Daoy (cell line): ENCODE data around the gene PRSS53. TPM values are rescaled to one million over a fixed set of nuclear protein-coding genes. Genes with fewer than 3 reads are reported as not detected.
"Not testable (repeated sequence)": the region's sequence is repeated elsewhere in the genome, so short reads cannot be mapped to it uniquely, and the experiment has no call there.

Source experiments
- DNase-seq: peaks from one replicate; pipeline ENCODE4 v3.0.0-alpha.2; 2015; ENCODE audit warnings: low read depth
- total RNA-seq: library from RNA; depleted of rRNA; stranded (reverse); fragments of >200 nt; shearing (Covaris generic); gene quantifications from 2 replicates; pipeline ENCODE4 v1.2.3, GENCODE V29; 2014; rRNA removed

Gene PRSS53
- total RNA-seq: 0.39 and 1.2 TPM in 2 replicates

DNA sequence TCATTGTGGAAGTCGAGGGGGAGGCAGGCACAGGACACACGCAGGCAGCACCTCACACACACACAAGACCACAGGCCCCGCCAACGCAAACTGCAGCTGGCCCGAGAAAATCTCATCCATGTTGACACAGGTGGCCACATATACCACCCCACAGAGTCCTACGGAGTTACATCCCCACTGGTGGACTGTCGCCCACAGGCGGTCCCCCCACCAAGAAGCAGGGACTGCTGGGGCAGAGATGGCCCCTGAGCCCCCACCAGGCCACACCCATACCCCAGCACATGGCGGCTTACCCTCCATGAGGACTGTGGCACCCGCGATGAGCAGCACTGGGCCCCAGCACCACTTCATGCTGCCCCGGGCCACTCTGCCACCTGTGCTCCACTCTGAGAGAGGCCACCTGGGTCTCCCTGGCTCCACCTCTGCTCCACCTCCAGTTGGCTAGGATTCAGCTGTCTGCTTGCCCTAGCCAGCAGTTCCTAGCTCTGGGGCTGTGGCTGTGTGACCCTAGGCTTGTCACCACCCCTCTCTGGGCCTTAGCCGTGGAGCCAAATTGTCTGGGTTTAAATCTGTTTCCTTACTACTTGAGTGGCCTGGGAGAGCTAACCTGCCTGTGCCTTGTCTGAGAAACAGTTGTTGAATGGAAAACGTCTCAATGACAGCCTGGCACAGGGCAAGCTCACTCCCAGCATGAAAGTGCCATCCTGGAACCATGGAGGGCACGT lies at the start of gene PRSS53:
Gene PRSS53 (minus strand): TSS at position 485 of the 725 bp plus-strand sequence. CDS start 134 bp downstream, at position 351.
- DNase-seq: no peak

DNA sequence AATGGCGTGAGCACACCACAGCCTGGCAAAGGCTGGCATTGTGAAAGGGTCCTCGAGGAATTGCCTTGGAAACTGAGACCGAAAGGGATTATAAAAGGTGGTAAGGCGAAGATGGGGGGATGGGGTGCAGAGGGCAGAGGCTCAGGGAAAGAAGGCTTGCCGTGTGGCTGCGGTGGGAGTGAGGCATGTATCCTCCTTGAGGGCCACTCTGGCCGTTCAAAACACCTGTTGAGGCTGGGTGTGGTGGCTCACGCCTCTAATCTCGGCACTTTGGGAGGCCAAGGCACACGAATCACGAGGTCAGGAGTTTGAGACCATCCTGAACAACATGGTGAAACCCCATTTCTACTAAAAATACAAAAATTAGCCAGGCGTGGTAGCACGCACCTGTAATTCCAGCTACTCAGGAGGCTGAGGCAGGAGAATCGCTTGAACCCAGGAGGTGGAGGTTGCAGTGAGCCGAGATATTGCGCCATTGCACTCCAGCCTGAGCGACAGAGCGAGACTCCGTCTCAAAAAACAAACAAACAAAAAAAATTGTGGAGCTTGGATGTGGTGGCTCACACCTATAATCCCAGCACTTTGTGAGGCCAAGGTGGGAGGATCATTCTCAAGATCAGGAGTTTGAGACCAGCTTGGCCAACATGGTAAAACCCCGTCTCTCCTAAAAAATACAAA lies 48.2 kb upstream of the PRSS53 start:
- not testable (repeated sequence) for DNase-seq

DNA sequence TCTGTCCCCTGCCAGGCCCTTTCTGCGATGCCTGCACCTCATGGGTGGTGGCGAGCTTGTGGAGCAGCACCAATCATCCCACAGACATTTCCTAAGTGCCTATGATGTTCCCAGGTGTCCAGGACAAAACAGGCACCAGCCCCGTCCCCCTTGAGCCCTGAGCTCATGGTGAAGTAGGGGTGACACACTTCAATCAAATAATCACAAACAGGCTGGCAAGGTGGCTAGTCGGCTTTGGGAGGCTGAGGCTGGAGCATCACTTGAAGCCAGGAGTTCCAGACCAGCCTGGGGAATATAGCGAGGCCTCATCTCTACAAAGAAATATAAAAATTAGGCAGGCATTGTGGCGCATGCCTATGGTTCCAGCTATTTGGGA lies 47.5 kb upstream of the PRSS53 start:
- DNase-seq: no peak

DNA sequence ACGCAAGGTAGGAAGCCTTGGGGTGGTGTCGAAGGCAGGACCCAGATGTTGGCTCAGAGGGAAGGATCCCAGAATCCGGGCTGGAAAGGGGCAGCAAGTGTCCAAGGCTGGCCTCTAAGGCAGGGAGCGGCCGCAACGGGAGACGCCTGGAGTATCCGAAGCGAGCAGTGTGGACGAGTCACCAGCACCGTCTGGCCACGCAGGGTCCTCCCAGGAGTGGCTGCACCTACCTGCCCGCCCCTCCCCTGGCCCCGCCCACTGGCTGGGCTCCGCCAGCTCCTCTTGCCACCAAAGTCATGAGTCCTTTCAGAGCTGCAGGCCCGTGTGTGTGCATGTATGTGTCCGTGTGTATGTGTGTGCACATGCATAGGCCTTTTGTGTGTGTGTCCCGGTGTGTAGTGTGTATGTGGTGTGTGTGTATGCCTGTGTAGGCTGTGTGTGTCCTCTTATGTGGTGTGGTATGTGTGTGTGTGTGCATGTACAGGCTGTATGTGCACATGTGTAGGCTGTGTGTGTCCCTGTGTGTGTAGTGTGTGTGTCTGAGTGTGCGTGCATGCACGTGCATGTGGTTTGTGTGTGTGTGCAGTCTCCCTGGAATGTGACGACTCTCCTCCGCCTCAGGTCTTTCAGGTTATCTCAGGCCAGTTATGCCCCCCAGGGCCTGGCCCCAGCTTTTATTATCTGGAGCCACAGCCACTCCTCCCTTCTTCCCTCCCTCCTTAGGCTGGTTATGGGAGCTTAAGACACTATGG lies 47.0 kb upstream of the PRSS53 start, which contains the start of gene PRSS8:
Gene PRSS8 (minus strand): TSS at position 193 of the 752 bp plus-strand sequence. CDS start 229 bp downstream, outside the sequence.
- no peak for DNase-seq

DNA sequence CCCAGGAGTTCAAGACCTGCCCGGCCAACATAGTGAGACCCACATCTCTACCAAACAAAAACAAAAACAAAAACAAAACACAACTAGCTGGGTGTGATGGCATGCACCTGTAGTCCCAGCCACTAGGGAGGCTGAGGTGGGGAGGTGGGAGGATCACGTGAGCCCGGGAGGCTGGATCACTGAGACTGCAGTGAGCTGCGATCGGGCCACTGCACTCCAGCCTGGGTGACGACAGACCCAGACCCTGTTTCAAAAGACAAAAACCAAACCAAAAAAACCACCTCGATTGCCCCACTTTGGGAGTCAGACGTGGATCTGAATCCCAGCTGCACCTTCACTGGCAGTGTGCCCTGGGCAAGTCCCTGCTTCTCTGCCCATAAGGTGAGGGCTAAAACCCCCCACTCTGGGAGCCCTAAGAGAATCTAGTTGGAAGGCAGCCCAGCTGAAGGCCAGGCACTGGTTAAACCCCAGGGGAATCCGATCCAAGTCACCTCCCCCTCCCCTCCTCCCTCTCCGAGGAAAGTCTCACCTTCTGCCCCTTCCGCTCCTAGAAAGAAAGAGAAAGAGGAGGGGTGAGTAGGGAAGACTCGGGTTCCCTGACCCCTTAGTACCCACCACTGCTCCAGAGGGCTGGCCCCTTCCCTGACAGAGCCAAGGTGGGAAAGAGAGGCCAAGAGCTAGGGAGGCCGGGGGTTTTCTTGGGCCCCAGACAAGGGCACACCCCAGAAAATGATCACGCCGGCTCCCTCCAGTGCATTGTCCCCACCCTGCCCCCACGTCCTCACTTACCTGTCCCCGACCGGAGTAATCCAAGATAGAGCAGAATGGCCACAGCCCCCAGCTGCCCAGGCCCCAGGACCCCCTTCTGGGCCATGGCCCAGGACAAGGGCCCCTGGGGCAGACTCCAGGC lies 46.1 kb upstream of the PRSS53 start:
- DNase-seq: no peak

DNA sequence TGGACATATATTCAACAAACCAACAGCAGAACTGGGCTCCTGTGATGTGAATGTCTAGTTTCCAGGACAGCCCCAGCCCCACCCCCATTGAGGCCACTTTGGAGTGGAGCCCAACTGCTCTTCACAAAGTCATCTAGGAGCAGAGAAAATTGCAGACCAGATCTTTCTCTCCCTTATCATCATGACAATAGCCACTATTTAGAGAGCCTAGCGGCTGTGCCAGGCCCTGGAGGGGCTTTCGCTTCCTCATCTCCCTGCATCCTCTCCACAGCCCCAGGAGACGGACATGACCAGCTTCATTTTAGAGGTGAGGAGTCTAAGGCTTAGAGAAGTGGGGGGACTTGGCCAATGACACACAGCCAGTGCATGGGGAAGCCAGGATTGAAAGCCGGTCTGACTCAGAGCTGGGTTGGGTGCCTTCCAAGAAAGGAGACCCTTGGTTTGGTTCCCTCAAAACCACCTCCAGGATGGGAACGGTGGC lies 45.4 kb upstream of the PRSS53 start:
- peak; percentile 19 for DNase-seq

DNA sequence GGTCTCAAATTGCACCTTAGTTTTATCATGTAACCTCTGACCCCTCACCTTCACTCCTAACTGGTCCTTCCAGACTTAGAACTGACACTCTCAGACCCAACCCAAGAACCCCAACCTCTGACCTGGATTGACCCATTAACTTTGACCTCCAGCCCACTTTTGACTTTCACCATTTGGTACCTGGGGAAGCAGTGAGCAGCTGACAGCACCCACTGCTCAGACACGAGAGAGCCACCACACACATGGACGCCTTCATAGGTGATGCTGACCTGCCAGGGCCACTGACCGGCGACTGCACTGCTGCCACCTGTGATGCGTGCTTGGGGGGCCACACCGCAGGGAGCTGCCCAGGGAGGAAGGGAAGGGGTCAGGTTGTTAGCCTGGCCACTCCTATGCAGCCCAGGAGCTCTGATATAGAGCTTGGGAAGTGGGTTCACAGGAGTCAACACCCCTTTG lies 44.3 kb upstream of the PRSS53 start:
- DNase-seq: no peak

DNA sequence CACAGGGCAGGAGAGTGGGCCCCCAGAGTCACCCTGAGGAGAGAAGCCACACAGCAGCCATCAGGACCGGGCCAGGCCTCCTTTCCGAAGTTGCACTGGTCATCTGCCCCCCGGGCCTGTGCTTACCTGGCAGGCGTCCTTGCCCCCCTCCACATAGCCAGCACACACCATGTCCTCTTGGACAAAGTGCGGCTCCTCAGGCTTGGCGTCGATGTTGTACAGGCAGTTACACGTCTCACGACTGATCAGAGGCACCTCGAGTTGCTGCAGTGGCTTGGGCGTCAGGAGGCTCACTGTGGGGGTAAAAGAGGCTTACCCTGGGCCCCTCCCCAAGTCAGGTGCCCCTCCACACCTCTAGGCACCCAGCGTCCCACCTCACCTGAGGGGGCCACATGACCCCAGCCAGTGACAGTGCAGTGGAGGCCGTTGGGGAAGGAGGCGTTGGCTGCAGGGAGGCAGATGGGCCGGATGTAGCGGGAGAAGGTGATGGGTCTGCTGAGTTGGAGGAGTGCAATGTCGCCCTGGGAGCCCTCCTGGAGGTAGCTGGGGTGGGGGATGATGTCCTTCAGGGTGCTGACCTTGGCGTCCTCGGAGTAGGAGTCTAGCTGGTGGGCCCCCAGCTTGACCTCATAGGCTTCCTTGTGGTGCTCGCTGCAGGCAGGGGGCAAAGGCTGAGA lies 43.7 kb upstream of the PRSS53 start:
- no peak for DNase-seq

DNA sequence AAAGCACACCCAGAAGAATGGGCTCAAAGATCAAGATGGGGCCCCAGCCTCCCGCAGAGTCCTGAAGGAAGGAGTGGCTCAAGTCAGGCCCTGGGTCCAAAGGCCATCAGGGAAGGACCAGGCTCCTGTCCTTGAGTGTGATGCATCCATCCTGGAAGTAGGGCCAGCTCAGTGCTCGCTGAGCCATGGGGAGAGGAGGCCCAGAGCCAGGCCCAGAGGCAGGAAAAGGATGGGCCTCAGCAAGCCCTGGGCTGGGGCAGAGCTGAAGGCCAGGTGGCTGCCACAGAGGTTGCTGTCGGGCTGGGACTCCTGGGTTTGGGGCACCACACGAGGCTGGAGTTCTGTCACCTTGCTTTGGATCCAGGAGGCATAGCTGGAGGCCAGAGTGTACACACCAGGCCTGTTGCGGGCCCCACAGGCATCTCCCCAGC lies 43.1 kb upstream of the PRSS53 start:
- DNase-seq: no peak

DNA sequence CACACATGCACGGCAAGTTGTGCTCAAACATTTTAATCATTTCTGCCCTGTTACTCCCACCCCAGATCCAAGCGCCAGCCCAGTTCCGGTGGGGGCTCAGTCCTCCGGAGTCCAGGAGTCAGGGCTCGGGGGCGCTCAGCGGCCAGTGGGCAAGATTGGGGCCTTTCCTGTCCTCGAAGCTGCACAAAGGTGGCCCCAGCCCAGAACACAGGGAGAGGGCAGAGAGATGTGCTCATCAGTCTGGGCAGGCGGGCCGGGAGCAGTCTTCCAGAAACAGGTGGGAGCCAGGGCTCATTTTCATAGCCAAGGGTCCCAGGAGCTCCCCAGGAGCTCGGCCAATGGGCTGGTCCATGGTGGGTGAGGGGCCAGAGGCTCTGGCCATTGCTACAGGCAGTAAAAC lies 42.7 kb upstream of the PRSS53 start:
- no peak for DNase-seq

DNA sequence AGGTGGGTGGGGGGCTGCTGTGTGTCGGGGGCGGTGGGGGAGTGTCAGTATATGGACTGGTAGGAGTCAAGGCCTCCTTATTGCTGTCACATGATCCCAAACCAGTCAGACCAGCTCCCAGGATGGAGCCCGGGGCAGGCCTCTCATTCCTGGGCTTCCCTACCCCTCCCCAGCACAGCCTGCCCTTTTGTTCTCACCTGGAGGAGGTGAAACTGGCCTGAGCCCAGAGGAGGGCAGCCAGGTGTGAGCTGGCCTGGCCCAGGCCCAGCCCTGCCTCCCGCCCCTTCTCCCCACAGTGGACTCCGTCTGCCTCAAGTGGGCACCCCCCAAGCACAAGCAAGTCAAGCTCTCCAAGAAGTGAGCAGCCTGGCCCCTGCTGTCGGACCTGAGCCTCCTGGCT lies 42.2 kb upstream of the PRSS53 start:
- DNase-seq: no peak

DNA sequence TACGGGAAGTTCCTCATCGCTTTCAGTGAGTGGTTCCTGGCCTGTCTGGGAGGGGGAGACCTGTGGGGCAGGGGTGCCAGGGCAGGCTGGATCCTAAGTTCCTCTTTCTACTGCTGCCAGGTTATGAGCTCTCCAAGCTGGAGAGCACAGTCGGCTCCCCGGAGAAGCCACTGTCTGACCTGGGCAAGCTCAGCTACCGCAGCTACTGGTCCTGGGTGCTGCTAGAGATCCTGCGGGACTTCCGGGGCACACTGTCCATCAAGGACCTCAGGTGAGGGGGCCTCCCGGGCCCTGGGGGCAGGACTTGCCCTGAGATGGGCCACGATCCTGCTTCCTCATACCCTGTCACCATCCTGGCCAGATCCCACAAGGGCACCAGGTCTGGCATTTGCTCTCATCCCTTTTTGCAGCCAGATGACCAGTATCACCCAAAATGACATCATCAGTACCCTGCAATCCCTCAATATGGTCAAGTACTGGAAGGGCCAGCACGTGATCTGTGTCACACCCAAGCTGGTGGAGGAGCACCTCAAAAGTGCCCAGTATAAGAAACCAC lies 41.7 kb upstream of the PRSS53 start:
- no peak for DNase-seq

DNA sequence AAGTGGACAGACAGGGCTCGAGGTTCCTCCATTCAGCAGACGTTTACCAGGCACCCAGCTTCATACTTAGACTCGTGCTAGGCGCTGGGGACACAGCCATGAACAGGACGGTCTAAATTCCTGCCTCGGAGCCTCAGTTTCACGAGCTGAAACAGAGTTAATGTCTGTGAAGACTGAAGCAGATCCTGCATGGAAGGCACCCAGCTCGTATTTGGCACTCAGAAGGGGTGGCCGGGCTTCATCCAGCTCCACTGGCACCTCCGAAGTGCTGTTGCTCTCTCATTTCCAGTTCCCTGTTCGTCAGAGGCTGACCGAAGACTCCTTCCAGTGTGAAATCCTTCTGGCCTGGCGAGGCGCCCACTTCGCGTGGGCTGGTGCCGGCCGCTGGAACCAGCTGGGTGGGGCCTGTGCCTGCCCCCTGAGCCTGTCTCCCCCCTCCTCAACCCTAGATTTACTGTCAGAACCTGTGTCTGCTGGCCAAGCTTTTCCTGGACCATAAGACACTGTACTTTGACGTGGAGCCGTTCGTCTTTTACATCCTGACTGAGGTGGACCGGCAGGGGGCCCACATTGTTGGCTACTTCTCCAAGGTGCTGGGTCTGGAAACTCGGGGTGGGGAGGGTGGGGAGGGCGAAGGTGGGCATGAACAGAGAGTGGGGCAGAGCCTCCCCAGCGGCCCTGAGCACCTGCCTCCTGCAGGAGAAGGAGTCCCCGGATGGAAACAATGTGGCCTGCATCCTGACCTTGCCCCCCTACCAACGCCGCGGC lies 41.0 kb upstream of the PRSS53 start:
- no peak for DNase-seq

DNA sequence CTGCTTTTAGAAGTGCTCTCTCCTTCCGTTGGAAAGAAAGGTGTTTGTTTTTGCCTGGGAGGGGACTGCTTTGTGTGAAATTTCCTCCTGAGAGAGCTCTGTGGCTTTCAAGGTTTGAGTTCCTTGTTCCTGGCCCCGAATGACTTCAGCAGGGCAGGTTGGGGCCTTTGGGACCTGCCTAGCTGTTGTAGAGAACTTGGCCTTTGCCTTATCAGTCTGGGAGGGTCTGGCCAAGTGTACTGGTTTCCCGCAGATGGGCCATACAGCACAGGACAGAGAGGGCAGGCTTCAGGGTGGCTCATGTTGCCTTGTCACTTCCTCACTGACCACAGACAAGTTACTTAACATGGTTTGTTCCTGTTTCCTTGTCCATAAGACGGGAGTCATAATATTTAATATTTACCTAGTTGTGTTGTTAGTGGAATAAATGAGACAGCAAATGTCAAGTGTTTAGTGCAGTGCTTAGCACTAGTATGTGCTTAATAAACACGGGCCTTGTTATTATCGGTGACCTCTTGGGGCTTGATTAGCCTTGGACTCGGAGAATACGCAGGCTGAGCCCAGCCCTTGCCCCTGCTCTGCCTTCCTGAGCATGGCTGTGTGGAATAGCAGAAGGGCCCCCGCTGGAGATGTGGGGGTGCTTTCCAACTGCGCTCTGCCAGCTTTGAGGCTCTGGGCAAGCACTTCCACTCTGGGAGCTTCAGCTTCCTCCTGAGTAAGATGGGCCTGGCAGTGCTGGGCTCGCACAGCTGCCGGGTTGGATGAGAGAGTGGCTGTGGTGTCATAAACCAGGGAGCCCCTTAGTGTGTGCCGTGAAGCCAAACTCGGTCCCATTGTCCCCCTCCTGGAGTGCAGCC lies 40.2 kb upstream of the PRSS53 start:
- DNase-seq: no peak

DNA sequence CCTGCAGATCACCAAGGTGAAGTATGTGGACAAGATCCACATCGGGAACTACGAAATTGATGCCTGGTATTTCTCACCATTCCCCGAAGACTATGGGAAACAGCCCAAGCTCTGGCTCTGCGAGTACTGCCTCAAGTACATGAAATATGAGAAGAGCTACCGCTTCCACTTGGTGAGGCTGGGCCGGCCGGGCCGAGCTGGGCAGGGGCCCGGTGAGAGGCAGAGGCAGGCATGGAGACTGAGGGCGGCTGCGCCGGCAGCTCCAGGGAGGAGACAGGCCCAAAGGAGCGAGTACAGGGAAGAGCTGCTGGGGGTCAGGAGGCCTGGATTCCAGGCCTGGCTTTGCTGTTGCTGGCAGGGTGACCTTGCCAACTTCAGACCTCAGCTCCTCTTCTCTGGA lies 38.4 kb upstream of the PRSS53 start:
- no peak for DNase-seq

DNA sequence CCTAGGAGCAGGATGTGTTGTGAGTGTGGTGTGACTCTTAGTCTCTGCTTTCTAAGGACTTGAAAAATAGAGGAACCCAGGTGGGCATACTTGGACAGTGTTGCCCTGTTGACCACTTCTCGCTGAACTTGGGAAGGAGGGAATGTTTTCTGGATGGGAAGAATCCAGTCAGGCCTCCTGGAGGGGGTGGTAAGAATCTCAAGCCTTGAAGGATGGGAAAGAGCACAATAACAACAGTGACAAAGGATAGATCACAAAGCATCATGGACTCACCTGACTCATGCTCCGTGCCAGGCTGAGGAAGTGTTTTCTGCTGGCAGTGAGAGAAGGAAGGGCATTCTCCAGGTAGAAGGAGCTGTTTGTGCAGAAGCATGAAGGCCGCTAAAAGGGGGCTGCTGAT lies 37.1 kb upstream of the PRSS53 start:
- no peak for DNase-seq

DNA sequence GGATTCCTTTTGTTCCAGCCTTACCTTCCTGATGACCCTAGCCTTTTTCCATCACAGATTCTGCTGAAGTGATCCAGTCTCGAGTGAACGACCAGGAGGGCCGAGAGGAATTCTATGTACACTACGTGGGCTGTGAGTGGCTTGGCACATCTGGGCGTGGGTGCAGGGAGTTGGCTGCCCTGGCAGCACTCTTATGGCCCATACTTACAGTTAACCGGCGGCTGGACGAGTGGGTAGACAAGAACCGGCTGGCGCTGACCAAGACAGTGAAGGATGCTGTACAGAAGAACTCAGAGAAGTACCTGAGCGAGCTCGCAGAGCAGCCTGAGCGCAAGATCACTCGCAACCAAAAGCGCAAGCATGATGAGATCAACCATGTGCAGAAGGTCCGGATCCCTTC lies 31.4 kb upstream of the PRSS53 start:
- DNase-seq: no peak
